ENCODE results near the gene POLR1B. TPM values are rescaled to one million over a fixed set of nuclear protein-coding genes. Genes with fewer than 3 reads are reported as not detected.
"Not testable (repeated sequence)": the region's sequence is repeated elsewhere in the genome, so short reads cannot be mapped to it uniquely, and the experiment has no call there.

Gene POLR1B
- total RNA-seq, 2 donors from 2014 or later = 30.6 to 59.2 TPM

DNA sequence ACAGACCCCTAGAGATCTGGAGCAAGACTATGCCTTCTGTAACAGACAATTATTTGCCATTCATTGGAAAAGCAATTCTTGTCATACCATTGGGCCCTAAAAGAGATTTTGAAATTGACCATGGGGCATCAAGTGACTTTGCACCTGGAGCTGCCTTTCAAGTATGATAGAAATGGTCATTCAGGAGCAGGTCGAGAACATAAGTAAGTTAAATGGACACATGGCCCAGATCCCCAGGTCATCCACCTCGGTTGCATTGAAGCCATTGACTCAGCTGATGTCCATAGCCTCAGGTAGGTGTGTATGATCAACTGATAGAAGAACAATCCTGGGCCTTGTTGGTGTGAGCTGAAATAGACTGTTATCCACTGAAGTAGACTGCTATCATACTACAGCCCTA, 61.5 kb downstream of the POLR1B start:
- ATAC-seq (replicated peaks) = no peak
- H3K4me3 Mint-ChIP-seq = no peak overlapping the region
- no peaks in the 10 kb centered on the region for H3K27me3 Mint-ChIP-seq
- no peaks in the 10 kb centered on the region for H3K36me3 Mint-ChIP-seq (ENCODE audit: low read depth)
- H3K4me1 Mint-ChIP-seq = no peaks in the 10 kb centered on the region
- H3K27ac Mint-ChIP-seq = no peak overlapping the region
- H3K9me3 Mint-ChIP-seq = no peaks in the 10 kb centered on the region

DNA sequence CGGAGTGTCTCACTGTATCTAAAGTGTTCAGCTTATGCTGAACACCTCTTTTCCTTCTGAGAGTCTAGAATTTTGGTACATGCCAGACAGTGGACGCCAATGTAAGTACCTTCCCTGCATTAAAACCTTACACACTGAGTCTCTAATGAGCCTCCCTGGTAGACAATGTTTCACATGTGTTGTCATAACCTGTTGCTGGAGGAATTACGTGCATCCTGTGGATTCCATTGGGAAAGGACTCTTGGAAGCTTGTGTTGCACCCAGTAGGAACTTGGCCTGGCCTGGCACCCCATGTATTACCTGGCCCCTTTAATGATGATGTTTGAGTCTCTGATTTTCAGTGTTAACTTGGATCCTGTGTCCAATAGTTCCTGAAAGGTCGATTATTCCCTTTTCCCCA, 62.7 kb downstream of the POLR1B start:
- Mint-ChIP-seq H3K27ac (no peak overlapping the region), H3K4me1 (no peaks in the 10 kb centered on the region), H3K9me3 (no peaks in the 10 kb centered on the region), H3K36me3 (ENCODE audit: low read depth) (no peaks in the 10 kb centered on the region), H3K4me3 (no peak overlapping the region), H3K27me3 (no peaks in the 10 kb centered on the region)
- no peak for ATAC-seq (replicated peaks)

DNA sequence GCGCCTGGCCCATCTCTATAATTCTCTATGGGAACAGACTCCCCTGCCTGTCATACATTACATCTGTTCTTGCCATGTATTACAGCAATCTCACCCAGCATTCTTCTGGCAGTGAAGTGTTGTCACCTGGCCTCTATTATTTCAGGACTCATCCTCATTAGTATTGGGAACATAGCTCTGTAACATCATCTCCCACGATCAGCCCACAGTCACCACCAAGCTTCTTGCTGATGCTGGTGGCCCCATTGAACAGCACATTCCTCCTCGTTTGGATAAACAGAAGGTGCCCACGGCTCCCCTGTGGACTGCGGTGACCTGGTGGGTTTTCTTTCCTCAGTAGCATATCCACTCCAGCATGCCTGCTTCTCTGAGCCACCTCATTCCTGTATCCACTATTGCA, 63.7 kb downstream of the POLR1B start:
- no peaks in the 10 kb centered on the region for H3K27me3 Mint-ChIP-seq
- no peaks in the 10 kb centered on the region for H3K36me3 Mint-ChIP-seq (ENCODE audit: low read depth)
- no peak overlapping the region for H3K4me3 Mint-ChIP-seq
- no peaks in the 10 kb centered on the region for H3K4me1 Mint-ChIP-seq
- H3K27ac Mint-ChIP-seq = no peak overlapping the region
- H3K9me3 Mint-ChIP-seq = no peaks in the 10 kb centered on the region
- ATAC-seq (replicated peaks) = no peak

DNA sequence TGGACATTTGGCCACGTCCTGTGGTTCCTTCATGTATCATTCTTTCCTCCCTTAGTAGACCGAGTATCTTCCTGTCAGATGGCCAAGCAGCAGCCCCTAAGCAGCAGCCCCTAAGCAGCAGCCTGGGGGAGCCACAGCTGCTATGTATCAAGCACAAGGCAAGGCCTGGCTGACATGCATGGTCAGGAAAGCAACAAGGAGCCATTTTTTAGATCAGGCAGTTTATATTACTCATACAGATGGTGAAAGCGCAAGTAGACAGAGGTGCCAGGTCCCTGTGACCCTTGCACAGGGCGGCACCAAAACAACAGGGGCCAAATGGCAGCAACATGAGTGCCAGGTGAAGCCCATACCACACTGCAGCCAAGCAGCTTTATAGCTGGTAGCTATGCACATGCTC, 64.3 kb downstream of the POLR1B start:
- Mint-ChIP-seq H3K36me3 (ENCODE audit: low read depth) (no peaks in the 10 kb centered on the region), H3K27me3 (no peaks in the 10 kb centered on the region), H3K9me3 (no peaks in the 10 kb centered on the region), H3K27ac (no peak overlapping the region), H3K4me3 (no peak overlapping the region), H3K4me1 (no peaks in the 10 kb centered on the region)
- ATAC-seq (replicated peaks) = no peak

DNA sequence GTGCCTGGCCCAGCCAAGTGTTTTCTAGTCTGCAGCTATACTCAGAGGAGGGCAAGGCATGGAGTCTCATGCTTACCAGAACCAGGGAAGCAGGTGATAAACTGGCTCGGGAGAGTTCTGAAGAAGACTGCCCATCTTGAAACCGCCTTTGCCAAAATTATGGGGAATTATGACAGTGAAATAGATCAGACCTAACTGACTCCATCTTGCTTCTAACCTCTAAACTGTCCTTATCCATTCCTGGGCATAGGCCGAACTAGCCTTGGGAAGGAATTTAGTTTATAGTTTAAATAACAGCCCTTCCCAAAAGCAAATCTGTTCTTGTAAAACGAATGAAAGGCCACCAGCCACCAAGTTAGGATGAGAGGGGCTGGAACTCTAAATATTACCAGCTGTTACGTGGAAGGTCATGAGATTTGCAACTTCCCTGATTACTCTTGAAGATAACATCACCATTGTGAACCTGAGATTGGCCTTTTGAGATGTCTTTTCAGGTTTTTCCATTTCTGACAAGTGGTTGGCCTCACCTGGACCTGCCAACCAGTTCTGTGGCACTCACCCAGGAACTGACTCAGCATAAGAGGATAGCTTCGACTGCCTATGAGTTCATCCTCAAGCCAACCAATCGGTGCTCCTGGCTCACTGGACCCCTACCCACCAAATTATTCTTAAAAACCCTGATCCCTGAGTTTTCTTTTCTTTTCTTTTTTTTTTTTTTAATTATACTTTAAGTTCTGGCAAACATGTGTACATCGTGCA, 65.6 kb downstream of the POLR1B start:
- no peaks in the 10 kb centered on the region for H3K9me3 Mint-ChIP-seq
- H3K4me3 Mint-ChIP-seq = no peak overlapping the region
- H3K36me3 Mint-ChIP-seq (ENCODE audit: low read depth) = no peaks in the 10 kb centered on the region
- no peak overlapping the region for H3K27ac Mint-ChIP-seq
- ATAC-seq (replicated peaks) = no peak
- H3K4me1 Mint-ChIP-seq = no peaks in the 10 kb centered on the region
- H3K27me3 Mint-ChIP-seq = no peaks in the 10 kb centered on the region

DNA sequence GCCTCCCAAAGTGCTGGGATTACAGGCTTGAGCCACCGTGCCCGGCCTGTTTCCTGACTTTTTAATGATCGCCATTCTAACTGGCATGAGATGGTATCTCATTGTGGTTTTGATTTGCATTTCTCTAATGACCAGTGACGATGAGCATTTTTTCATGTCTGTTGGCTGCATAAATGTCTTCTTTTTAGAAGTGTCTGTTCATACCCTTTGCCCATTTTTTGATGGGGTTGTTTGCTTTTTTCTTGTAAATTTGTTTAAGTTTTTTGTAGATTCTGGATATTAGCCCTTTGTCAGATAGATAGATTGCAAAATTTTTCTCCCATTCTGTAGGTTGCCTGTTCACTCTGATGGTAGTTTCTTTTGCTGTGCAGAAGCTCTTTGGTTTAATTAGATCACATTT, 67.1 kb downstream of the POLR1B start:
- not testable (repeated sequence) for H3K9me3 Mint-ChIP-seq; H3K4me1 Mint-ChIP-seq; ATAC-seq (replicated peaks); H3K36me3 Mint-ChIP-seq (ENCODE audit: low read depth); H3K27me3 Mint-ChIP-seq; H3K4me3 Mint-ChIP-seq; H3K27ac Mint-ChIP-seq

DNA sequence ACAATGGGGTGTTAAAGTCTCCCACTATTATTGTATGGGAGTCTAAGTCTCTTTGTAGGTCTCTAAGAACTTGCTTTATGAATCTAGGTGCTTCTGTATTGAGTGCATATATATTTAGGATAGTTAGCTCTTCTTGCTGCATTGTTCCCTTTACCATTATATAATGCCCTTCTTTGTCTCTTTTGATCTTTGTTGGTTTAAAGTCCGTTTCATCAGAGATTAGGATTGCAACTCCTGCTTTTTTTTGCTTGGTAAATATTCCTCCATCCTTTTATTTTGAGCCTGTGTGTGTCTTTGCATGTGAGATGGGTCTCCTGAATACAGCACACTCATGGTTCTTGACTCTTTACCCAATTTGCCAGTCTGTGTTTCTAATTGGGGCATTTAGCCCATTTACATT, 70.0 kb downstream of the POLR1B start:
- ATAC-seq (replicated peaks); H3K36me3 Mint-ChIP-seq (ENCODE audit: low read depth); H3K4me1 Mint-ChIP-seq; H3K27ac Mint-ChIP-seq; H3K27me3 Mint-ChIP-seq; H3K9me3 Mint-ChIP-seq; H3K4me3 Mint-ChIP-seq: not testable (repeated sequence)

DNA sequence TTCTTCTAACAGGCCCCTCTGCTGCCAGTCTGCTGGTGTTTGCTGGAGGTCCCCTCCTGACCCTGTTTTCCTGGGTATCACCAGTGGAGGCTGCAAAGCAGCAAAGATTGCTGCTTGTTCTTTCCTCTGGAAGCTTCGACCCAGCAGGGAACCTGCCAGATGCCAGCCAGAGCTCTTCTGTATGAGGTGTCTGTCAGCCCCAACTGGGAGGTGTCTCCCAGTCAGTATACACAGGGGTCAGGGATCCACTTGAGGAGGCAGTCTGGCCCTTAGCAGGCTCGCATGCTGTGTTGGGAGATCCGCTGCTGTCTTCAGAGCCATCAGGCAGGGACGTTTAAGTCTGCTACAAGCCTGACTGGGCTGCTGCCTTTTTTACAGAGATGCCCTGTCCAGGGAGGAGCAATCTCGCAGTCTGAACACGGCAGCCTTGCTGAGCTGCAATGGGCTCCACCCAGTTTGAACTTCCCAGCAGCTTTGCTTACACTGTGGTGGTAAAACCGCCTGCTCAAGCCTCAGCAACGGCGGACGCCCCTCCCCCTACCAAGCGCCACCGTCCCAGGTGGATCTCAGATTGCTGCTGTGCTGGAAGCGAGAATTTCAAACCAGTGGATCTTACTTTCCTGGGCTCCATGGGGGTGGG, 72.1 kb downstream of the POLR1B start:
- no peak for ATAC-seq (replicated peaks)
- no peaks in the 10 kb centered on the region for H3K4me1 Mint-ChIP-seq
- H3K27ac Mint-ChIP-seq = no peak overlapping the region
- H3K9me3 Mint-ChIP-seq = no peaks in the 10 kb centered on the region
- H3K36me3 Mint-ChIP-seq (ENCODE audit: low read depth) = no peaks in the 10 kb centered on the region
- H3K4me3 Mint-ChIP-seq = no peak overlapping the region
- H3K27me3 Mint-ChIP-seq = no peaks in the 10 kb centered on the region

DNA sequence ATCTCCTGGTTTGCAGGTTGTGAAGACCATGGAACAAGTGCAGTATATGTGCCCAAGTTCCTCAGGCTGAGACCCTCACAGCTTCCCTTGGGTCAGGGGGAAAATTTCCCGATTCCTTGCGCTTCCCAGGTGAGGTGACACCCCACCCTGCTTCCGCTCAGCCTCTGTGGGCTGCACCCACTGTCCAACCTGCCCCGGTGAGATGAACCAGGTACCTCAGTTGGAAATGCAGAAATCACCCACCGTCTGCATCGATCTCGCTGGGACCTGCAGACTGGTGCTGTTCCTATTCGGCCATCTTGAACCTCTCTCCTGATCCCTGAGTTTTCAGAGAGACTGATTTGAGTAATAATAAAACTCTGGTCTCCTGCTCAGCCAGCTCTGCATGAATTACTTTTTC, 72.8 kb downstream of the POLR1B start:
- Mint-ChIP-seq H3K27me3 (no peaks in the 10 kb centered on the region), H3K9me3 (no peaks in the 10 kb centered on the region), H3K4me1 (no peaks in the 10 kb centered on the region), H3K27ac (no peak overlapping the region), H3K36me3 (ENCODE audit: low read depth) (no peaks in the 10 kb centered on the region), H3K4me3 (no peak overlapping the region)
- ATAC-seq (replicated peaks) = no peak

DNA sequence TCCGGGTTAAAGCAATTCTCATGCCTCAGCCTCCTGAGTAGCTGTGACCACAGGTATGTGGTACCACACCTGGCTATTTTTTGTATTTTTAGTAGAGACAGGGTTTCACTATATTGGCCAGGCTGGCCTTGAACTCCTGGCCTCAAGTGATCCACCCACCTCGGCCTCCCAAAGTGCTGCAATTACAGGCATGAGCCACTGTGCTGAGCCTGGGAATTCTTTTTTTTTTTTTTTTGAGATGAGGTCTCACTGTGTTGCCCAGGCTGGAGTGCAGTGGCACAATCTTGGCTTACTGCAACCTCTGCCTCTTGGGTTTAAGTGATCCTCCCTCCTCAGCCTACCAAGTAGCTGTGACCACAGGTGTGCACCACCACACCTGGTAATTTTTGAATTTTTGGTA, 73.5 kb downstream of the POLR1B start:
- not testable (repeated sequence) for H3K9me3 Mint-ChIP-seq; H3K27me3 Mint-ChIP-seq; H3K4me3 Mint-ChIP-seq; H3K36me3 Mint-ChIP-seq (ENCODE audit: low read depth); H3K4me1 Mint-ChIP-seq; ATAC-seq (replicated peaks); H3K27ac Mint-ChIP-seq

DNA sequence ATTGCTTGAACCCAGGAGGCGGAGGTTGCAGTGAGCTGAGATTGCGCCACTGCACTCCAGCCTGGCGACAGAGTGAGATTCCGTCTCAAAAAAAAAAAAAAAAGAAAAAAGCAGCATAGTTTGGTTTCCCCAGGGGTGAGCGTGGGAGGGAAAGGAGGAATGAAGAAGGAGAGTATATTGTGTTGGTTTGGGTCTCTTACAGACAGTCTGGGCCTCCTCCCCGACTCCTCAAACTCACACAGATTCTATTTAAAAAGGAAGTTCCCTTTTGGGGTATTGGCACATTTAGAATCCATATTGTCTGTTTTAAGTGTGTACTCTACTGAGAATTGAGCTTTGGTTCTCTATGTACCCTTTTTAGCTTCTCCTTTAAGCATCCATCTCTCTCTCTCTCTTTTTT, 76.1 kb downstream of the POLR1B start:
- Mint-ChIP-seq H3K27ac (no peak overlapping the region), H3K27me3 (no peaks in the 10 kb centered on the region), H3K4me3 (no peak overlapping the region), H3K36me3 (ENCODE audit: low read depth) (no peaks in the 10 kb centered on the region), H3K4me1 (no peaks in the 10 kb centered on the region), H3K9me3 (no peaks in the 10 kb centered on the region)
- ATAC-seq (replicated peaks) = no peak

DNA sequence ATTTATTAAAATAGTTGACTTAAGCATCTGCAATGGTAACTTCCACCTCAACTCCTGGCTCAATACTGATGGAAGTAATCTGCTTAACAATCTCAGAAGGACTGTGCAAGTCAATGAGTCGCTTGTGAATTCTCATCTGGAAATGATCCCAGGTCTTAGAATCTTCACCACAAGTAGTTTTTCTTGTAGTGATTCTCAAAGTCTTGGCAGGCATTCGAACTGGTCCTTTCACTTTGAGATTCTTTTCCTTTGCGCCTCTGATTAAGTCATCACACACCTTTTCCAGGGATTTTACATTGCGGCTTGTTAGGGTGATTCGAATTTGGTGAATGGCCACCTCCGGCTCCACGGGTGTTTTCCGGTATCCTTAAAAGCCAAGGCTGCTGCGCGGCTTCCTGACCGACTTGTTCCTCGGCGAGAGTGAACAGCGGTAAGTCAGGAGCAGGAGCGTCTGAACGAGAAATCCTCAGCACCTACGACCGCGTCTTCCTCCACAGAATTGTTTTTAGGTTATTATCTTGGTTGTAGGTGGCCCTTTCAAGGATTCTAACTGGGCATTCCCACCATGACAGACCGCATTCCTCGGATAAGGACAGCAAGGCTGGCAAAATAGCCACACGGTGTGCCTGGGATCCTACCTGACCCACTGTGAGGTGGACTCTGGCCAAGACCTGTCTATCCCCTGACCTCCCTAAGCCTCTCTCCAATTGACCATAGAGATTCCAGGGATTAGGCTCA, 79.7 kb downstream of the POLR1B start:
- H3K4me1 Mint-ChIP-seq = peaks cover 11% of the 10 kb centered on the region
- no peaks in the 10 kb centered on the region for H3K9me3 Mint-ChIP-seq
- H3K27me3 Mint-ChIP-seq = no peaks in the 10 kb centered on the region
- ATAC-seq (replicated peaks) = no peak
- H3K27ac Mint-ChIP-seq = no peak overlapping the region
- H3K4me3 Mint-ChIP-seq = no peak overlapping the region
- no peaks in the 10 kb centered on the region for H3K36me3 Mint-ChIP-seq (ENCODE audit: low read depth)

DNA sequence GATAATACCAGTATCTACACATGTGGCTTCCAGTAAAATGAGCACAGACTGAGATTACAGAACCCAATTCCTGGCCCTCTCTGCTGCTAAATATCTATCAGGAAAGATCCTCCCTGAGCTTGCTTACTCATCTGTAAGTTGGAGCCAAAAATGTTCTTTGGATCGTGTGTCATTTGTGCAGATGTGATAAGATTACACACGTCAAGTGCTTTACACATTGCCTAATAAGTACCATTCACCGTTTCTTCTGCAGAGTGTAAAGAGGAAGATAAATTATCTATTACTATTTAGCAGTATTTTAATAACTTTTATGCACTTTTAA, 80.2 kb downstream of the POLR1B start:
- no peak overlapping the region for H3K4me3 Mint-ChIP-seq
- no peak overlapping the region for H3K27ac Mint-ChIP-seq
- peaks cover 12% of the 10 kb centered on the region for H3K4me1 Mint-ChIP-seq
- no peak for ATAC-seq (replicated peaks)
- H3K27me3 Mint-ChIP-seq = no peaks in the 10 kb centered on the region
- no peaks in the 10 kb centered on the region for H3K36me3 Mint-ChIP-seq (ENCODE audit: low read depth)
- H3K9me3 Mint-ChIP-seq = no peaks in the 10 kb centered on the region

DNA sequence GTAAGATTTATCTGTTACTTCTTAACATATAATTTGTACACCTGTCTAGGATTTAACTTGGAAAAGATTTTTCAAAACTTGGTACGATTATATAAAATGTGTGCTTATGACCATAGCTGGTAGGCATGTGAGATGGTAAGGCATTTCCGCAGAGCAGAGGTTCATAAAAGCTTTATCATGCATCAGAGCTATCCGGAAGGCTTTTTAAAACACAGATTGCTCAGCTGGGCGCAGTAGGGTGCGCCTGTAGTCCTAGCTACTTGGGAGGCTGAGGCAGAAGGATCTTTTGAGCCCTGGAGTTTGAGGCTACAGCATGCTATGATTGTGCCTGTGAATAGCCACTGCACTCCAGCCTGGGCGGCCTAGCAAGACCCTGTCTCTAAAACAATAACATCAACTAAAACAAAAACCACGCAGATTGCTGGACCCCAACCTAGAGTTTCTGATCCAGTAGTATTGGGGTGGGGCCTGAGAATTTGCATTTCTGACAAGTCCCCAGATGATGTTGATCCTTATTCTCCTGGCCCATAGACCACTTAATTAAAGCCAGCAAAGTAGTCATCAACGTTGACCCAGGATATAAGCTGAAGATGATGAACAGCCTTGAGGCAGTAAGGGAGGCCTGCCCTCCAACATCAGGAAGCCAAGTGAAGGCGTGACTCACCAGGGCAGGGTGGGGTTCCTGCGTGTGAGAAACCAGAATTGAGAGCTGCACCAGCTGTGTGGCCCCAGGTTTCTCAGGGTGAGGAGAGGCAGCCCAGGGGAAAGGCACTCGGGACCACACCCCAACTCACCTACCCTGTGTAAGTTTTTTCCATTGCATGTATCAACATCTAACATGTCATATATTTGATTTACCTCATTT, 81.9 kb downstream of the POLR1B start:
- Mint-ChIP-seq H3K4me1 (peaks cover 12% of the 10 kb centered on the region), H3K27ac (peak overlapping the region; percentile 48), H3K36me3 (ENCODE audit: low read depth) (no peaks in the 10 kb centered on the region), H3K27me3 (no peaks in the 10 kb centered on the region), H3K9me3 (no peaks in the 10 kb centered on the region), H3K4me3 (no peak overlapping the region)
- peak; percentile 91 for ATAC-seq (replicated peaks)

All from activated T-helper 17 cell treated with anti-CD3 and anti-CD28 coated beads, Interleukin-2, amount 50 U/mL, for 72 hours (primary cell).